Measurements from ENCODE around the gene CASR. TPM values are rescaled to one million over a fixed set of nuclear protein-coding genes. Genes with fewer than 3 reads are reported as not detected.
A peak's percentile ranks its signal among the peaks of the same experiment; 100 is the strongest.

The CASR gene
- total RNA-seq, 2 experiments from 2014 or later = 0.04 TPM; not detected in 1

DNA sequence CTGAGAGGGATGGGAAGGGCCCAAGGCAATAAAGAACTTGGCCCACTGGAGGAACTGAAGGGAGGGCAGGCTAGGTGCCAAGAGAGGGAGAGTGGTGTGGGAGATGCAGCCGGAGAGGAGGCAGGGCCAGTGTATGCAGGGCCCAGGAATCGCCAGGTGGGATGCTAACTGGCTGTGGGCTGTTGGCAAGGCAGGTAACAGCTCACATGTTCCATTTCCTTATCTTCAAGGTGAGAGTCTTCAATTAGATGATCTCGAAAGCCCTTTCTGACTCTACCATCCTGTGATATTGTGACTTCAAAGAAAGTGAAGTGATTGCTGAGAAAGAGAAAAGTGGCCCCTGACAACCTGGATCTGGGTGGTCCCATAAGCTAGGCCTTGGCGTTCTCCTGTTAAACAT is 49.0 kb downstream of the CASR start:
- POLR2A ChIA-PET = interaction anchor here (1.5 kb wide), 1 partner anchor 15 kb away, joined by 3 read pairs; no protein-coding TSS in a partner anchor
- intact Hi-C loops (cut with micrococcal nuclease; ENCODE audit: unreplicated experiment) = no loop called here
- no TSS peak for BruUV-seq (replicated peaks)

DNA sequence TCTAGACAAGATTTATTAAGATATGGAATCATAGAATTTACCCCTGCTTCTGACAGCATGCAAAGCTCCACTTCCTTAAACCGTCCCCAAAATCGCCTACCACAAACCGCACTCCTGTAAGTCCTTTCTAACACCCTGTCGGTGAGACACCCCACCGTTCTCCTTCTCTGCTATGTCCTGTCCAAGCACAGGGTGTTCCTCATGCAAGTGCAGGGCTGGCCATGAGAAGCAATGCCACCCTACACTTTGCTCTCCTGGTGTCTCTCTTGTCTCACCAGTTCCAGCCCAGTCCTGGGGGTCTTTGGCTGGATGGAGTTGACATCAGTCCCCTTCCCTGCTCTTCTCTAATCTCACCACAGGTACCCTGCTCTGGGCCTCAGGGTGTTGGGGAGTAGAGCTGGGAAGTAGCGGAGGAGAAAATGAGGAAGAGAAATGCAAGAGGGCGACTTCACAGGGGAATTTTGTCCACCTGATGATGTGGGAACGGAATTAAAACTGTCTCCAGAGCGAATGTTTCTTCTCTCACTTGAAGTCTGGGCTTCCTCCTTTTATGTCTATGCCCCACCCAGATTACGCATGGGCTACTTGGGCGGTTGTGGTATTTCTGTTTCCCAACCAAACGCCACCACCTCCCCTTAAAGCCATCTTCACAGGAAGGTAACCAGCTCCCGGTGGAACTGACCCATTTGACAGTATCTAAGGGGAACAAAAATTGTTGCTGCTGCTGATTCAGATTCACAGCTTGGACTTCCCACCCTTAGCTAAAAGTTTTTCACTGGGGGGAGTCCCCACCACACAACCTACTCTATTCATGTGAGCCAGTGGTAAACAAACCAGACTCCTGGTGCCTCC is 49.9 kb downstream of the CASR start:
- Histone ChIP-seq H3K9me3 (ENCODE audit: low read length) (no peaks in the 10 kb centered on the region), H3K27ac (ENCODE audit: low read depth, low read length, poor library complexity, severe bottlenecking) (no peak overlapping the region), H3K36me3 (ENCODE audit: insufficient read depth, low read length) (no peaks in the 10 kb centered on the region), H2AFZ (ENCODE audit: low read length) (peak overlapping the region; percentile 10; the same call in 1 of the 2 replicates), H4K20me1 (ENCODE audit: insufficient read depth, low read length) (no peaks in the 10 kb centered on the region), H3K4me2 (ENCODE audit: low read length) (no peak overlapping the region; the same call in 1 of the 2 replicates), H3K4me1 (ENCODE audit: insufficient read depth, low read length, poor library complexity, severe bottlenecking) (peaks cover 8% of the 10 kb centered on the region), H3K9me2 (ENCODE audit: insufficient read depth, low read length) (no peaks in the 10 kb centered on the region), H3K79me2 (ENCODE audit: insufficient read depth, low read depth, low read length) (no peaks in the 10 kb centered on the region), H3K4me3 (ENCODE audit: low read depth, low read length, poor library complexity, severe bottlenecking) (no peak overlapping the region)
- TF ChIP-seq, protein P1, sequence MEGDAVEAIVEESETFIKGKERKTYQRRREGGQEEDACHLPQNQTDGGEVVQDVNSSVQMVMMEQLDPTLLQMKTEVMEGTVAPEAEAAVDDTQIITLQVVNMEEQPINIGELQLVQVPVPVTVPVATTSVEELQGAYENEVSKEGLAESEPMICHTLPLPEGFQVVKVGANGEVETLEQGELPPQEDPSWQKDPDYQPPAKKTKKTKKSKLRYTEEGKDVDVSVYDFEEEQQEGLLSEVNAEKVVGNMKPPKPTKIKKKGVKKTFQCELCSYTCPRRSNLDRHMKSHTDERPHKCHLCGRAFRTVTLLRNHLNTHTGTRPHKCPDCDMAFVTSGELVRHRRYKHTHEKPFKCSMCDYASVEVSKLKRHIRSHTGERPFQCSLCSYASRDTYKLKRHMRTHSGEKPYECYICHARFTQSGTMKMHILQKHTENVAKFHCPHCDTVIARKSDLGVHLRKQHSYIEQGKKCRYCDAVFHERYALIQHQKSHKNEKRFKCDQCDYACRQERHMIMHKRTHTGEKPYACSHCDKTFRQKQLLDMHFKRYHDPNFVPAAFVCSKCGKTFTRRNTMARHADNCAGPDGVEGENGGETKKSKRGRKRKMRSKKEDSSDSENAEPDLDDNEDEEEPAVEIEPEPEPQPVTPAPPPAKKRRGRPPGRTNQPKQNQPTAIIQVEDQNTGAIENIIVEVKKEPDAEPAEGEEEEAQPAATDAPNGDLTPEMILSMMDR (conservative IDR thresholded peaks at IDR 0.05; ENCODE audit: low read length) = no peak
- TF ChIP-seq EZH2phosphoT487 (IDR thresholded peaks at IDR 0.05; ENCODE audit: borderline replicate concordance, low read depth, low read length) = no peak
- ChIA-PET POLR2A (interaction anchor here (0.7 to 1.5 kb wide), 2 partner anchors 15 to 16 kb away, joined by 3 read pairs; no protein-coding TSS in a partner anchor), CTCF (ENCODE audit: unreplicated experiment) (no interaction called here)
- BruUV-seq (replicated peaks) = no TSS peak
- intact Hi-C loops (cut with micrococcal nuclease; ENCODE audit: unreplicated experiment) = no loop called here
- peak; percentile 12 for DNase-seq (ENCODE audit: low spot score)

More for the DNA sequence above, 49.0 kb downstream of the CASR start:
- H3K4me2 ChIP-seq (ENCODE audit: low read length) = no peak overlapping the region
- peaks cover 8% of the 10 kb centered on the region for H3K4me1 ChIP-seq (ENCODE audit: insufficient read depth, low read length, poor library complexity, severe bottlenecking)
- H3K9me2 ChIP-seq (ENCODE audit: insufficient read depth, low read length) = no peaks in the 10 kb centered on the region
- no peak overlapping the region for H3K4me3 ChIP-seq (ENCODE audit: low read depth, low read length, poor library complexity, severe bottlenecking)
- no peaks in the 10 kb centered on the region for H3K79me2 ChIP-seq (ENCODE audit: insufficient read depth, low read depth, low read length)
- no peak for DNase-seq (ENCODE audit: low spot score)
- TF ChIP-seq, protein P1 (conservative IDR thresholded peaks at IDR 0.05; ENCODE audit: low read length) = no peak
- no peak for TF ChIP-seq EZH2phosphoT487 (IDR thresholded peaks at IDR 0.05; ENCODE audit: borderline replicate concordance, low read depth, low read length)
- no peaks in the 10 kb centered on the region for H3K9me3 ChIP-seq (ENCODE audit: low read length)
- no peaks in the 10 kb centered on the region for H3K36me3 ChIP-seq (ENCODE audit: insufficient read depth, low read length)
- no peak overlapping the region for H2AFZ ChIP-seq (ENCODE audit: low read length)
- CTCF ChIA-PET (ENCODE audit: unreplicated experiment) = no interaction called here
- H4K20me1 ChIP-seq (ENCODE audit: insufficient read depth, low read length) = no peaks in the 10 kb centered on the region
- H3K27ac ChIP-seq (ENCODE audit: low read depth, low read length, poor library complexity, severe bottlenecking) = no peak overlapping the region

DNA sequence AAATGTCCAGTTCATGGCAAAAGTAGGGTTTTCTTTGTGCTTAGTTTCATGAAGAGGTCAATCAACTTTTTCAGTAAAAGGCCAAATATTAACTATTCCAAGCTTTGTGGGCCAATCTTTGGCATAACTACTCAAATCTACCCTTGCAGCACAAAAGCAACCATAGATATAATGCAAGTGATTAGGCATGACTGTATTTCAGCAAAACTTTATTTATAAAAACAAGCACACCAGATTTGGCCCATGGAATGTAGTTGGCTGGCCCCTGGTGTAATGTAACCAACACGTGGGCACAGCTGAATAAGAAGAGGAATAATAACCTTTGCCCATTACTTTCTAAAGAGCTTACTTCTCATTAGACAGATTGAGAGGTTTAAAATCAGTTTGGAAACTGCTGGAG is 50.6 kb downstream of the CASR start:
- H3K4me3 ChIP-seq (ENCODE audit: low read depth, low read length, poor library complexity, severe bottlenecking) = no peak overlapping the region
- no peaks in the 10 kb centered on the region for H3K9me3 ChIP-seq (ENCODE audit: low read length)
- no peaks in the 10 kb centered on the region for H3K9me2 ChIP-seq (ENCODE audit: insufficient read depth, low read length)
- peaks cover 8% of the 10 kb centered on the region for H3K4me1 ChIP-seq (ENCODE audit: insufficient read depth, low read length, poor library complexity, severe bottlenecking)
- no peak overlapping the region for H3K27ac ChIP-seq (ENCODE audit: low read depth, low read length, poor library complexity, severe bottlenecking)
- H3K4me2 ChIP-seq (ENCODE audit: low read length) = no peak overlapping the region
- TF ChIP-seq, protein P1 (conservative IDR thresholded peaks at IDR 0.05; ENCODE audit: low read length) = no peak
- TF ChIP-seq EZH2phosphoT487 (IDR thresholded peaks at IDR 0.05; ENCODE audit: borderline replicate concordance, low read depth, low read length) = no peak
- ChIA-PET POLR2A (interaction anchor here (0.7 to 1.5 kb wide), 2 partner anchors 14 to 17 kb away, joined by 3 read pairs; no protein-coding TSS in a partner anchor), CTCF (ENCODE audit: unreplicated experiment) (no interaction called here)
- H2AFZ ChIP-seq (ENCODE audit: low read length) = no peak overlapping the region
- no peaks in the 10 kb centered on the region for H3K79me2 ChIP-seq (ENCODE audit: insufficient read depth, low read depth, low read length)
- no peaks in the 10 kb centered on the region for H4K20me1 ChIP-seq (ENCODE audit: insufficient read depth, low read length)
- intact Hi-C loops (cut with micrococcal nuclease; ENCODE audit: unreplicated experiment) = no loop called here
- no peaks in the 10 kb centered on the region for H3K36me3 ChIP-seq (ENCODE audit: insufficient read depth, low read length)
- no TSS peak for BruUV-seq (replicated peaks)
- DNase-seq (ENCODE audit: low spot score) = no peak
